Esophagus muscularis mucosa (tissue), 4 donors: ENCODE data around the gene TAF3. TPM values are rescaled to one million over a fixed set of nuclear protein-coding genes. Genes with fewer than 3 reads are reported as not detected.
A peak's percentile ranks its signal among the peaks of the same experiment; 100 is the strongest.

Experiments used
- DNase-seq: peaks from one replicate; pipeline ENCODE4 v3.0.0-alpha.2; 2017; ENCODE audit errors: extremely low spot score
- H3K27ac ChIP-seq, 4 donors: fragments of 200-600 bp; sonication (generic); replicated peaks in 1 of 4; 1 replicate in 3 of 4; 2 replicates in 1 of 4; pipeline ENCODE4 v1.5.1; 2016 to 2019; ENCODE audit warnings: mild to moderate bottlenecking in 1 of 4
- H3K27me3 ChIP-seq, 4 donors: fragments of 200-600 bp; sonication (generic); one replicate each; pipeline versions ENCODE4 v1.5.1 to v1.6.0; 2016 to 2019
- H3K36me3 ChIP-seq, 4 donors: fragments of 200-600 bp; sonication (generic); one replicate each; pipeline ENCODE4 v1.5.1; 2016 to 2019
- H3K4me1 ChIP-seq, 4 donors: fragments of 200-600 bp; sonication (generic); one replicate each; pipeline ENCODE4 v1.5.1; 2016 to 2019
- H3K4me3 ChIP-seq, 4 donors: fragments of 200-600 bp; sonication (generic); 1 replicate in 2 of 4; 2 replicates in 2 of 4; pipeline ENCODE4 v1.5.1; 2016 to 2019; ENCODE audit warnings: mild to moderate bottlenecking in 4 of 4, moderate library complexity in 1 of 4
- H3K9me3 ChIP-seq, 4 donors: fragments of 200-600 bp; sonication (generic); 1 replicate in 3 of 4; 2 replicates in 1 of 4; pipeline ENCODE4 v1.5.1; 2016 to 2019
- EP300 ChIP-seq: sonication (generic); formaldehyde crosslinking; IDR thresholded peaks from one replicate; pipeline ENCODE4 v1.6.1; 2017; ENCODE audit warnings: antibody characterized with exemption
- POLR2A ChIP-seq: fragments of 450-650 bp; IDR thresholded peaks from one replicate; pipeline ENCODE4 v1.6.1; 2017; ENCODE audit warnings: antibody characterized with exemption, moderate library complexity, mild to moderate bottlenecking, low read depth
- POLR2AphosphoS5 ChIP-seq, 2 donors: sonication (generic); formaldehyde crosslinking; IDR thresholded peaks; one replicate each; pipeline ENCODE4 v1.6.1; 2017; ENCODE audit warnings: antibody characterized with exemption in 2 of 2
- WGBS: methylation state at CpG from one replicate; pipeline ENCODE4 v1.1.5; 2018; 5-methylcytosine and 5-hydroxymethylcytosine counted together
- intact Hi-C: fragments of 100-400 bp; cut with DNase I; formaldehyde crosslinking; loops from one replicate; pipeline ENCODE4 v1.15.1; 2023
- total RNA-seq, 4 donors: library from RNA; depleted of rRNA; stranded (reverse); fragments of >200 nt; gene quantifications; one replicate each; pipeline versions ENCODE4 v1.1.0 to v1.2.1, GENCODE V29; 2016
- TF ChIP-seq, protein P1 (sequence below), 3 experiments: fragments of 200-600 bp in 2 of 3; fragments of 450-650 bp in 1 of 3; sonication (generic) in 2 of 3; IDR thresholded peaks; one replicate each; pipeline ENCODE4 v1.5.1; 2017 to 2019; ENCODE audit warnings: antibody characterized with exemption in 3 of 3, mild to moderate bottlenecking in 2 of 3, moderate library complexity in 1 of 3

Gene TAF3
- total RNA-seq, 4 donors from 2014 or later, result 8.8 to 11.2 (median 10.7) TPM

DNA sequence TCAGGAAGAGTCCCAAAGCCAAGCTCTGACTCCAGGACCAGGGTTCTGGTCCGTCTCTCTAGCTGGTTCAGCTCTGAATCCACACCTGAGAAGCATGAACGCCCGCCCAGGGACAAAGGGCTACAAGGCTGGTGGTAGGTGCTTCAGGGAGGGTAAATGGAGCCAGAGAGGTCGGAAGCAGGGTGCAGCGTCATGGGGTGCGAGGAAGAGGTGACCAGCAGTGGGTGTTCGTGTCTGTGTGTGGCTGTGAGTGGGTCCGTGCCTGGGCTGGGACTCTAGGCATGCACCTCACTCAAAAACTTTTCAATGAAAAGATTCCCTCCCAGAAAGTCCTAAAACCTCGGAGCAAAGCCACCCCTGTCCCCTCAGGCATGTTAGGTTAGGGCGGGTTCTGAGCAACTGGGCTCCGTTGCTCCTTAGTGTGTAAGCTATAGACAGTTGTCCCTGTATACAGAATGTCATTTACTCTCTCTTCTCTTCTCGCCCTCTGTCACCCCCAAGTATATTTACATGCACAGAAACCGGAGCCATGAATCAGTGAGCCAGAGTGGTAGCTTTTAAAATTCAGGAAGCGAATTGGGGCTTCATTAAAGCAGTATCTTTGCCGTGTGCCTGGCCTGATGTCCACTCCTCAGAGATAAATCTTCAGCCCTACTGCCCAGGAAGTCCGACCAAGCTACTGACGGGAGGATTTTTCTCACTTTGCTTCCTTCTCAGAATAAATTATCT lies 223.9 kb downstream of the TAF3 start:
- Histone ChIP-seq H3K4me3 (no peak overlapping the region), H3K36me3 (no peaks in the 10 kb centered on the region), H3K27me3 (peaks cover 0 to 100% (median 94%) of the 10 kb centered on the region in 4 donors), H3K9me3 (no peaks in the 10 kb centered on the region), H3K27ac (no peak overlapping the region), H3K4me1 (peaks cover 24 to 48% (median 42%) of the 10 kb centered on the region in 4 donors)
- DNase-seq, result no peak
- TF ChIP-seq POLR2AphosphoS5 (IDR thresholded peaks at IDR 0.05) (no peak), POLR2A (no peak)
- TF ChIP-seq, protein P1, sequence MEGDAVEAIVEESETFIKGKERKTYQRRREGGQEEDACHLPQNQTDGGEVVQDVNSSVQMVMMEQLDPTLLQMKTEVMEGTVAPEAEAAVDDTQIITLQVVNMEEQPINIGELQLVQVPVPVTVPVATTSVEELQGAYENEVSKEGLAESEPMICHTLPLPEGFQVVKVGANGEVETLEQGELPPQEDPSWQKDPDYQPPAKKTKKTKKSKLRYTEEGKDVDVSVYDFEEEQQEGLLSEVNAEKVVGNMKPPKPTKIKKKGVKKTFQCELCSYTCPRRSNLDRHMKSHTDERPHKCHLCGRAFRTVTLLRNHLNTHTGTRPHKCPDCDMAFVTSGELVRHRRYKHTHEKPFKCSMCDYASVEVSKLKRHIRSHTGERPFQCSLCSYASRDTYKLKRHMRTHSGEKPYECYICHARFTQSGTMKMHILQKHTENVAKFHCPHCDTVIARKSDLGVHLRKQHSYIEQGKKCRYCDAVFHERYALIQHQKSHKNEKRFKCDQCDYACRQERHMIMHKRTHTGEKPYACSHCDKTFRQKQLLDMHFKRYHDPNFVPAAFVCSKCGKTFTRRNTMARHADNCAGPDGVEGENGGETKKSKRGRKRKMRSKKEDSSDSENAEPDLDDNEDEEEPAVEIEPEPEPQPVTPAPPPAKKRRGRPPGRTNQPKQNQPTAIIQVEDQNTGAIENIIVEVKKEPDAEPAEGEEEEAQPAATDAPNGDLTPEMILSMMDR (IDR thresholded peaks at IDR 0.05), result no peak
- WGBS, result 10% methylated on average over 14 of the region's 17 CpGs
- intact Hi-C loops, result no loop called here

DNA sequence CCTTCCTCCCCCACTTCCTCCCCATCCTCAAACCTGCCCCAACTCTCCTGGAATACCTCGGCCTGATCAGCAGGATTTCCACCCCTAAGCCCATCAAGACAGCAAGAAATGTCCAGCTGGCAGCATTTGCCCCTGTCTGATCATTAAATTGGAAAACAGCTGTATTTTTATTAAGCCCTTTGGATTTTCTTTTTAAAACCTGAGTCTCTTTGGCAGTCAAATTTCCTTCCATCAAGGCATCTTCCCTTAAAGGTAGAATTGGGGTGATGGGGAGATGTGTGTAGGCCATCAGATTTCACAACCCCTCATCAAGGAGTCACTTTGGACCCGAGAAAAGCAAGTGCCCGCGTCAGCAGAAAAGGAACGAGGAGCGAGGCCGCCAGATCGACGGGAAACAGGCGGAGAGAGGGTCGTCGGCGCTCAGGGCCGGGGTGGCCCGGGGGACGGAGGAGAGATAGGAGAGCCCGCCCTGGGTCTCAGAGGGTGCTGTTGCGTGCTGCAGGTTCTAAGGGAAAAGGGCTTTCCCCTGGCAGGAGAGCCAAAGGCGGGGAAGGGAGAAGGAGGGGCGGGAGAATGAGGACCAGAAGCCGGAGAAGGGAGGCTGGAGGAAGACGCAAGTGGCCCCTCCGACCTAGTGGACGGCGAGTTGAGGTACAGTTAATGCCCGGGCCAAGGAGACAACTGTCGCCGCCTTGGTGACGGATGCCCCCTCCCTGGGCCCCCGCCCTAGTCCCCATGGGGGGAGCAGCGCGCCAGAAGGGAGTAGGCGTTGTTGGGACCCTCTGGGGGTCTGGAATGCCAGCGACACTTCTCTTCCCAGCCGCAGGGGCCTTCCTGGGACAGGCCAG lies 224.6 kb downstream of the TAF3 start:
- H3K27ac ChIP-seq, result no peak overlapping the region
- WGBS, result 4% methylated on average over 34 of the region's 35 CpGs
- H3K4me3 ChIP-seq, result no peak overlapping the region
- H3K9me3 ChIP-seq, result no peaks in the 10 kb centered on the region
- H3K27me3 ChIP-seq, result peaks cover 5 to 100% (median 94%) of the 10 kb centered on the region in 4 donors
- H3K36me3 ChIP-seq, result no peaks in the 10 kb centered on the region
- TF ChIP-seq POLR2AphosphoS5 (IDR thresholded peaks at IDR 0.05), result no peak
- no peak for TF ChIP-seq EP300
- DNase-seq, result no peak
- peaks cover 20 to 42% (median 34%) of the 10 kb centered on the region in 4 donors for H3K4me1 ChIP-seq
- intact Hi-C loops, result no loop called here

DNA sequence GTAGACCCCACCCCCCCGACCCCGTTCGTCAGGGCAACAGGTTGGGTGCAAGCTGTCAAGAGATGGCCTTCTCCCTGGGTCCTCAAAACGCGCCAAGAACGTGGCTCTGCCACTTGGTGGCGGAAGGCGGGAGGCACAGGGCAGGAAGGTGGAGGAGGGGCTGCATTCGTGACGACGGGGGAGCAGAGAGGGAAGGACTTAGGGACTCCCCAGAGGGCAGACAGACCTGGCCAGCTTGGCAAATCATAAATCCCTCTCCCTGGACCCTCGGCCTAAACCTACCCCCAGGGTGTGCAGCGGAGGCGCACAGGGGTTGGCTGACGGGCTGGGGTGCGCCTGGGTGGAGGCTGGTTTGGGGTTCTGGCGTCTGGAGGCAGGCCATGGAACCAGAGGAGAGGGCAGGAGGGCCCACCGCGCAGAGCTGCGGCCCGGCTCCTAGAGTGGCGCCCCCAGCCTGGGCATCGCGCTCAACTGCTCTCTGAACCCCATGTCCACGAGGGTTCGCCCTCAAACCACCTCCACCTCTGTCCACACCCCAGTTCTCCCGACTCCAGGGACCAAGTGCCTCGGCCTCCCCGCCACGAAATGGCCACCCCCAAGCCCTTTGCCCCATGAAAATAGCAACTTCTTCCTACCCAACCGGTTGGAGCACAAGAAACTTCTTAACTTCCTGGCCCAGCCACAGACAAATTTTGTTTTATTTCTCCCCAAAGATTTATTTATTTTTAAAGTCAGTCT lies 225.4 kb downstream of the TAF3 start:
- 5% methylated on average over 5 of the region's 31 CpGs for WGBS
- DNase-seq, result no peak
- intact Hi-C loops, result no loop called here

DNA sequence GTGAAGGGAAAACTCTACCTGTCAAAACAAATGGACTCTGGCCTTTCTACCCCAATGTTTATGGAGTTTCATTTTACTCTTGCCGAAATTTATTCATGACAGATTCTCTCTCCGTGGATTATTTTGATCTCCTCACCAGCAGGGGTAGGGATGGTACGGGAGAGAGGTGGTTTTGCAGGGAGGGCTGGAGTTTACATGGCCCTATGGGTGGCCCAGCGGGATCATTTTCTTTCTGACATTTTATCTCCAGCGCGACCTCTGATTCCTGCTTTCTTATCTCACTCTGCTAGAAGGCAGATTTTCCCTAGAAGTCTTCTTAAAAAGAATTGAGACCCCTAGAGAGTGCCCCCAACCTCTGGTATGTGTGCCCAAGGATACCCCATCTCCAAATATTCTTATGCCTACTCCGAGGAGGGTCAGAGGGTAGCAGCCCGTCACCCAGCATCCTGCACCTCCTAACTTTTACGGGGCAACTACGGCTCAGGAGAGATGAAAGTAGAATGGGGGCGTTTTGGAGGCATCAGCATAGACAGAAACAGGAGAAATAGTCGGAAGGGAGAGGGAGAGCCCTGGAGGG lies 226.1 kb downstream of the TAF3 start:
- no peak for TF ChIP-seq POLR2A
- TF ChIP-seq, protein P1 (IDR thresholded peaks at IDR 0.05), result no peak
- no peak for TF ChIP-seq EP300
- TF ChIP-seq POLR2AphosphoS5 (IDR thresholded peaks at IDR 0.05), result no peak
- H3K27ac ChIP-seq, result no peak overlapping the region
- peaks cover 26 to 56% (median 42%) of the 10 kb centered on the region in 4 donors for H3K4me1 ChIP-seq
- no peaks in the 10 kb centered on the region for H3K9me3 ChIP-seq
- no peak for DNase-seq
- intact Hi-C loops, result no loop called here
- no peaks in the 10 kb centered on the region for H3K36me3 ChIP-seq
- peak overlapping the region in 2 of 4 donors; percentile 32 to 35 for H3K4me3 ChIP-seq
- peaks cover 9 to 100% (median 95%) of the 10 kb centered on the region in 4 donors for H3K27me3 ChIP-seq
- WGBS, result 9% methylated on average over 12 of the region's 12 CpGs

More for the DNA sequence above, 225.4 kb downstream of the TAF3 start:
- no peaks in the 10 kb centered on the region for H3K36me3 ChIP-seq
- peak overlapping the region in 1 of 4 donors; percentile 32 for H3K4me3 ChIP-seq
- H3K4me1 ChIP-seq, result peaks cover 22 to 49% (median 36%) of the 10 kb centered on the region in 4 donors
- peaks cover 9 to 100% (median 95%) of the 10 kb centered on the region in 4 donors for H3K27me3 ChIP-seq
- no peak overlapping the region for H3K27ac ChIP-seq
- TF ChIP-seq, protein P1 (IDR thresholded peaks at IDR 0.05), result no peak
- TF ChIP-seq EP300 (no peak), POLR2AphosphoS5 (IDR thresholded peaks at IDR 0.05) (no peak), POLR2A (no peak)
- H3K9me3 ChIP-seq, result no peaks in the 10 kb centered on the region
